CD4-positive, alpha-beta T cell treated with Interleukin-1 beta for 1 hour (primary cell): Measurements from ENCODE around the gene SMC1B.
"Not testable (repeated sequence)": the region's sequence is repeated elsewhere in the genome, so short reads cannot be mapped to it uniquely, and the experiment has no call there.

ENCODE experiments used
- DNase-seq, 2 donors: peaks; one replicate each; pipeline ENCODE4 v3.0.0-alpha.2; 2020 to 2022

Gene SMC1B, protein sequence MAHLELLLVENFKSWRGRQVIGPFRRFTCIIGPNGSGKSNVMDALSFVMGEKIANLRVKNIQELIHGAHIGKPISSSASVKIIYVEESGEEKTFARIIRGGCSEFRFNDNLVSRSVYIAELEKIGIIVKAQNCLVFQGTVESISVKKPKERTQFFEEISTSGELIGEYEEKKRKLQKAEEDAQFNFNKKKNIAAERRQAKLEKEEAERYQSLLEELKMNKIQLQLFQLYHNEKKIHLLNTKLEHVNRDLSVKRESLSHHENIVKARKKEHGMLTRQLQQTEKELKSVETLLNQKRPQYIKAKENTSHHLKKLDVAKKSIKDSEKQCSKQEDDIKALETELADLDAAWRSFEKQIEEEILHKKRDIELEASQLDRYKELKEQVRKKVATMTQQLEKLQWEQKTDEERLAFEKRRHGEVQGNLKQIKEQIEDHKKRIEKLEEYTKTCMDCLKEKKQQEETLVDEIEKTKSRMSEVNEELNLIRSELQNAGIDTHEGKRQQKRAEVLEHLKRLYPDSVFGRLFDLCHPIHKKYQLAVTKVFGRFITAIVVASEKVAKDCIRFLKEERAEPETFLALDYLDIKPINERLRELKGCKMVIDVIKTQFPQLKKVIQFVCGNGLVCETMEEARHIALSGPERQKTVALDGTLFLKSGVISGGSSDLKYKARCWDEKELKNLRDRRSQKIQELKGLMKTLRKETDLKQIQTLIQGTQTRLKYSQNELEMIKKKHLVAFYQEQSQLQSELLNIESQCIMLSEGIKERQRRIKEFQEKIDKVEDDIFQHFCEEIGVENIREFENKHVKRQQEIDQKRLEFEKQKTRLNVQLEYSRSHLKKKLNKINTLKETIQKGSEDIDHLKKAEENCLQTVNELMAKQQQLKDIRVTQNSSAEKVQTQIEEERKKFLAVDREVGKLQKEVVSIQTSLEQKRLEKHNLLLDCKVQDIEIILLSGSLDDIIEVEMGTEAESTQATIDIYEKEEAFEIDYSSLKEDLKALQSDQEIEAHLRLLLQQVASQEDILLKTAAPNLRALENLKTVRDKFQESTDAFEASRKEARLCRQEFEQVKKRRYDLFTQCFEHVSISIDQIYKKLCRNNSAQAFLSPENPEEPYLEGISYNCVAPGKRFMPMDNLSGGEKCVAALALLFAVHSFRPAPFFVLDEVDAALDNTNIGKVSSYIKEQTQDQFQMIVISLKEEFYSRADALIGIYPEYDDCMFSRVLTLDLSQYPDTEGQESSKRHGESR

DNA sequence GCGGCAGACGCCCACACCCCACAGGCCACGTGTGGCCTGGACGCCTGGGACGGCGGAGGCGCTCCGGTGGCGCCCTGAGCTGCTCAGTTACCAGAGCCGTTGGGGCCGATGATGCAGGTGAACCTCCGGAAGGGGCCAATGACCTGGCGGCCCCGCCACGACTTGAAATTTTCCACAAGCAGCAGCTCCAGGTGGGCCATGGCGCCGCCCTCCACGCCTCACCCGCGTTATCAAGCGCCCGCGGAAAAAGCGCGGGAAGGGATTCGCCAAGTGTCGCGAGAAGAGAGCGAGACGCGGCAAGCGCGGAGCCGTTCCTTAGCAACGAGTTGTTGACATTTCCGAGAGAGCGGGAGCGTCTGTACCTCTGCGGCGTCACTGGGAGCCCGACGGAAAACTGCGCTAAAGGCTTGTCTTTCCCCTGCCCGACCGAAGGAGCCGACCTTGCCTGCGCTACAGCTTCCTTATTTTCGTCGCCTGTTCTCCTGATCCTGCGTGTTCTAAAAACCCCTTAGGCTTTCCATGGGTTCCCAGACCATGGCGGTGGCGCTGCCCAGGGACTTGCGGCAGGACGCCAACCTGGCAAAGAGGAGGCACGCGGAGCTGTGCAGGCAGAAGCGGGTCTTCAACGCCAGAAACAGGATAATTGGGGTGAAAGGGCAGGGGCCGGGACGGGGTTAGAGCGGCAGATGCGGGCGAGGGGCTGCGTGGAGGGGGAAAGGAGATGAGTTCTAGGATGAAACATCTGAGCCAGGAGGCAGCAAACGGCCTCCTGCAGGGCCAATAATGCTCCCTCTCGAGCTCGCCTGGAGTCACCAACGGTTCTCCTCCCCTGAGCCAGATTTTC, at the start of gene SMC1B, which contains the start of gene RIBC2:
SMC1B (minus strand) TSS at position 232 of the 844 bp plus-strand sequence; CDS start at position 200, 32 bp downstream.
RIBC2 (plus strand) TSS at position 326 of the 844 bp plus-strand sequence; CDS start at position 520, 194 bp downstream.
- peak; percentile 85 to 89 for DNase-seq

DNA sequence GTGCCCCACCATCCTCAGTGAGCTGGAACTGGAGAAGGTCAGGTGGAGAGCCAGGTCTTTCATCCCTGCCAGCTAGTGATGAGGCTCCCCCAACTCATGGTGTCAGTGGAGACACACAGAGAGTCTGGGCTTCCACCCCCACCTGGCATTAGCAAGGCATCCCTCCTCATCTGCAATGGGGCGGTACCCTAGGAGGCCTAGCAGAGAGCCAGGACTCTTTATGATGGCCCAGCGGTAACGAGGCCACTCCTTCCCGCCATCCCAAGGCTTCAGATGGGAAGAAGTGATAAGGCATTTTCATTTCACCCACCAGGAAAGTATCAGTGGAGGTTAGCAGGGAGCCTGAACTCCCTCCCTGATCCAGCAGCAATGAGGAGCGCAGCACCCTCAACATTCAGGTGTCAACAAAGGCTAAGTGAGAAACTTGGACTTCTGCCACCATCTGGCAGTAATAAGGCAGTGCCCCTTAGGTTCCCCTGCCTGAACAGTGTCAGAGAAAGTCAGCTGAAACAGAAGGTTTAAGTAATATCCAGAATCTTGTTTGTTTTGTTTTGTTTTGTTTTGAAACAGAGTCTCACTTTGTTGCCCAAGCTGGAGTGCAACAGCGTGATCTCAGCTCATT, 48.7 kb upstream of the SMC1B start:
- DNase-seq = no peak

DNA sequence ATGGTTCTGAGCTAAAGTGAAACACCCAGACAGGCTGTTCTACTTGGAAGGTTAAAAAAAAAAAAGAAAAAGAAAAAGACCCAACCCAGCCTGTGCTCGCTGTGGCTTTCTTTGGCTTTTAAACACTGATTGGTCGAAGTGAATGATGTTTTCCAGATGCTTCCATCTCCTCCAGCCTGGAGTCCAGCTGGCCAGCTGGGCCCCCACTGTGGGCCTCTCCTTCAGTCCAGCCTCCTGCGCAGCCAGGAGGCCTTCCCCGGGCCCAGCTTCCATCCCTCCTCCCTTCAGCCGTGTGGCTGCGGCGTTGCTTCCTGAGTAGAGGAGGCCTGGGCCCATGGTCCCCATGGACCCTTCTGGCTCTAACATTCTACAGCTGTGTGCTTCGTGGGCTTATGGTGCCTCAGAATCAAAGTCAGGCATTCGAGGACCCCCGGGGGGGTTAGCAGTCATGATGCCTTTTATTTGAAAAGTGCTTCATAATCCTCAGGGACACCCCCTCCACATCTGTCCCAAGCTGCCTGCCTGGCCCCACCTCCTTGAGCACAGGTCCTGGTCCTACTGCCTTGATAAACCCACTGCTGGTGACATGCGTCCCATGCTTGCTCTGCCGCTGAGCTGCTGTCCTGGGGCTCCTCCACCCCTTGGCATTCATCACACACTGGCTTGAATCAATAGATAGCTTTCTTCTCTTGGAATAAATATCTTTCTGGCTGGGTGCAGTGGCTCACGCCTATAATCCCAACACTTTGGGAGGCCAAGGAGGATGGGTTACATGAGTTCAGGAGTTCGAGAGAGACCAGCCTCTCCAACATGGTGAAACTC, 47.1 kb upstream of the SMC1B start:
- DNase-seq = no peak

DNA sequence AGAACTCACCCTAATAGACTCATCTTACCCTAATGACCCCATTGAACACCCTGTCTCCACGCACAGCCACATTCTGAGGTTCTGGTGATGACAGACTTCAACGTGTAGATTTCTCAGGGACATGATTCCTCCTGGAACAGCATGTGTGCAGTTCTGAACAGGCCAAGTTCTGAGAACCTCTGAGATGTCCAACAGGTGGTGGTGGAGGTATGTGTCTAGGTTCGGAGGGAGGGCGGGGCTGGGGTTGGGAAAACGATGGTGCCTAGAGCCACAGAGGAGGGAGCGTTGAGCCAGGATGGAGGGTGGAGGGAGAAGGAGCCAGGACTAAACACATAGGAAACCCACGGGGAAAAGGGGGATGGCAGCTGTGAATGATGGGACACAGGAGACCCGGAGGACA, 45.8 kb upstream of the SMC1B start:
- DNase-seq = no peak

DNA sequence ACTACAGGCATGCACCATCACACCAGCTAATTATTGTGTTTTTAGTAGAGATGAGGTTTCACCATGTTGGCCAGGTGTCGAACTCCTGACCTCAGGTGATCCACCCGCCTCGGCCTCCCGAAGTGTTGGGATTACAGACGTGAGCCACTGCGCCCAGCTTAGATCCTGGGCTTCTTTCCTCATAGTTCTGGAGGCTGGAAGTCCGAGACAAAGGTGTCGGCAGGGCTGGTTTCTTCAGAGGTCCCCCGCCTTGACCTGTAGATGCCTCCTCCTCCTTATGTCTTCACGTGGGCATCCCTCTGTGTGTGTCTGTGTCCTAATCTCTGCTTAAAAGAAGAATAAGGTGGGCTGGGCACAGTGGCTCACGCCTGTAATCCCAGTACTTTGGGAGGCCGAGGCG, 45.1 kb upstream of the SMC1B start:
- DNase-seq = no peak

DNA sequence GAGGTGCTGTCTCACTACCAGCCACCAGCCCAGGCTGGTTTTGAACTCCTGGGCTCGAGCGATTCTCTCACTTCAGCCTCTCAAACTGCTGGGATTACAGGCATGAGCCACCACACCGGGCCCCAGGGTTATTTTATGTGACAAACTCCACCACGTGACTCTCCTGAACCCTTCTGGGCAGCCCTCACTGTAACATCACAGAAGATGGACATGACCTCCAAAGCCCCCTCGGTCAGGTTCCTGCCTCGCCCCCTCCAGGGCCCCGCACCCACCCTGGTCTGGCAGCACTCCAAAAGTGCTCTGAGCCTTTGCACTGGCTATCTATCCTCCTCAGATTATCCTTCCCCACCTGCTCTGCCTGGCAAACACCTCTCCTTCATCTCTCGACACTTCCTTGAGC, 43.4 kb upstream of the SMC1B start:
- DNase-seq = no peak

DNA sequence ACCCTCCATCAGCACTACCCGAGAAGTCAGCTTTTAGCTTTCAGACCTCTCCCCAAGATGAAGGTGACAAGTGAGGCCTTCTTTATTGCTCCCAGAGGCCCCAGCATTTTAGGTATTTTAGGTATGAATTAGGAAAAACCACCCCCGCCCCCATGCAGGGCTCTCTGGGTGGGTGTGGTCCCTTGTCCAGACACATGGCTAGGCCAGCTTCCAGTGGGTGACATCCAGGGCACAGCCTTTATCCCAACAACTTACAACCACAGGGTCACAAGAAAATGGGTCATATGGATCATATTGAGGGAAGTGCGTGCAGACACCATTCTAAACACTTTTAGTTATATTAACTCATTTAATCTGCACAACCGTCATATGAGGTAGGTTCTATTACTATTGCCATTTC, 42.2 kb upstream of the SMC1B start:
- DNase-seq = no peak

DNA sequence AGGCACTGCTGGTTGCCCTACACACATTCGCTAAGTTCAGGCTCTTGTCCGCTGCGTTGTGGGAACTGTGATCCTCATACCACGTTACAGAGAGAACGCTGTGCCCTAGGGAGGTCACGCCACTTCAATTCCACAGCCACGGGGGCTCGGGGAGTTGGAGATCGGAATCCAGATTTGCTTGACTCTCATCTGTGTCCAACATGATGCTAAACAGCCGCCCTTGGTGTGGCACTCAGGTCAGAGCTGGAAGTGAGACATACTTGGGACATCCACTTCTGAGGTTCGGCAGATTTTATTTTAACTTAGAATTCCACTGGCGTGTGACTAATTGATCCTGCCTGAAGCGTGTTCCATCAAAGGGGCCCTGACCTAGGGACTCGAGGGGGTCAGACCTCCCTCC, 41.8 kb upstream of the SMC1B start:
- no peak for DNase-seq

DNA sequence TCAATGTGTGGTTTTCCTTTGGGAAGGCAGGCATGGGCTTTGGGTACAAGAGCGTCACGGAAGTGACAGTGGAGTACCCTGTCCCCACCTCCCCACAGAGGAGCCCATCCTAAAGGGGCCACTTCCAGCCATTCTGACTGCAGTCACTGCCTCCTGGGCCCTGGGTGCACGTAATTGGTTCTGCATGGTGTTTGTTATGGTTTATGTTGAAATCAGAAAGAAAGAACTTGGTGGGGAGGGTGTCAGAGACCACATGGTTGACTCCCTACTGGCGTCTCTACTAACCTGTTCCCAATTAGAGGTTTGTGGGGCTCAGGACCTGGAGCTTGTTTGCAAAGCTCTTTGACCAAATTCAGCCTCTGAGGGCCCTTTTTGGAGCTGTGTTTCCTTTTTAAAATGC, 40.9 kb upstream of the SMC1B start:
- no peak for DNase-seq

DNA sequence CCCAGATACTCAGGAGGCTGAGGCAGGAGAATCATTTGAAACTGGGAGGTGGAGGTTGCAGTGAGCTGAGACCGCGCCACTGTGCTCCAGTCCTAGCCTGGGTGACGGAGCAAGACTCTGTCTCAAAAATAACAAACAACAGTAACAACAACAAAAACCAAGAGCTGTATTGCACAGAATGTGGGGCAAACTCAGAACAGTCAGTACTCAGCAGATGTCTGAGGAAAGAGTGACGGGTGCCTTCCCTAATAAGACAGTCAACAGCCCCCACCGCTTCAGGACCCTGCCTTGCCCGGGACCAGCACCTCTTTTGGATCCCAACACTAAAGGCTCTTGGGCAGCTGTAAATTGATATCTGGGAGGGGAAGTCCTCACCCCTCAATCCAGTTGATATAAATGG, 40.4 kb upstream of the SMC1B start:
- no peak for DNase-seq

DNA sequence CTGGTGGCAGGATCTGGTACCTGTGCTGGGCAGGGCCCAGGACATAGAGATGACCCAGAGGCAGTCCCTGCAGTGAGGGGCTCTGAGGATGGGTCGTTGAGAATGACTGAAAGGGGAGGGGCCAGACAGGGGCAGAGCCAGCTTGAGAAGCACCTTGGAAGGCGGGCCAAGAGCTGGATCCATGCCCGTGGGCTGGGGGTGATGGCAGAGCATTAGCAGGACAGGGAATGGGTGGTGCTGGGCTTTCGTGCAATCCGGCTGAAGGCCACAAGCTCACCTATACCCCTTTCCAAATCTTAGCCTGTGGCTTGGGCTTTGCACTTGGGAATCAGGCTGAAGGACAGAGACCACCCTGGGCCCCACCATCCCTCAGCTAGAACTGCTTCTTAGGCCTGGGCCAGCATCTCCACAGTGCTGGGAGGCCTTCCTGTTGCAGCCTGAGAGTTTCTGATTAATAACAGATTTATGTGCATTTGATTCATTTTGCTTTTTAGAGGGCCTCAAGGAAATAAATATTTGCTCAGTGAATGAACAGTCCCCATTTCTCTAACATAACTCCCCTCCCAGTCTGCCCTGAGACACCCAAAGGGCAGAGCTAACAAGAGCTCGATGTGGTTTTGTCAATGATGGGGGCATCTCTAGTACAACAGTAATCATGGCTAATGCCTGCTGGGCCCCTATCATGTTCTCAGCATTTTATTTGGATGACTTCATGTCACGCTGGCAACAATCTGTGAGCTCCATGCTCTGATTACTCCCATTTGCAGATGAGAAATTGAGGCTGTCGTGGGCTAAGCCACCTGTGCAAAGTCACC, 39.4 kb upstream of the SMC1B start:
- no peak for DNase-seq

DNA sequence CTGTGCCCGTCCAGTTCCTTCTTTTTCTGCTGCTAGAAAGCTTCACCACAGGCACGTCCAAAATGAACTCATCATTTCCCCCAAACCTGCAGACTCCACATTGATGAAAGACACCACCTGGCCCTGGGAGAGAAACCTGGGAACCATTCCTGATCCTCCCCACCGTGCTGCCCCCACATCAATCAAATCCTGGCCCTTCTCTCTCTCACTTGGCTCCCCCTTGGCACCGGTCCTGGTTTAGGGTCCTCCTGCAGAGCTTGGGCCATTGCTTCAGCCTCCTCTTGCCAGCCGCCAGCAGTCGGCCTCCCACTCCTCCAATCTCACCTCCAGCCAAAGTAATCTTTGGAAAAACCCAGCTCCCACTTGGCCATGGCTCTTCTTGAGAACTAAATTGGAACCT, 38.6 kb upstream of the SMC1B start:
- DNase-seq = no peak

DNA sequence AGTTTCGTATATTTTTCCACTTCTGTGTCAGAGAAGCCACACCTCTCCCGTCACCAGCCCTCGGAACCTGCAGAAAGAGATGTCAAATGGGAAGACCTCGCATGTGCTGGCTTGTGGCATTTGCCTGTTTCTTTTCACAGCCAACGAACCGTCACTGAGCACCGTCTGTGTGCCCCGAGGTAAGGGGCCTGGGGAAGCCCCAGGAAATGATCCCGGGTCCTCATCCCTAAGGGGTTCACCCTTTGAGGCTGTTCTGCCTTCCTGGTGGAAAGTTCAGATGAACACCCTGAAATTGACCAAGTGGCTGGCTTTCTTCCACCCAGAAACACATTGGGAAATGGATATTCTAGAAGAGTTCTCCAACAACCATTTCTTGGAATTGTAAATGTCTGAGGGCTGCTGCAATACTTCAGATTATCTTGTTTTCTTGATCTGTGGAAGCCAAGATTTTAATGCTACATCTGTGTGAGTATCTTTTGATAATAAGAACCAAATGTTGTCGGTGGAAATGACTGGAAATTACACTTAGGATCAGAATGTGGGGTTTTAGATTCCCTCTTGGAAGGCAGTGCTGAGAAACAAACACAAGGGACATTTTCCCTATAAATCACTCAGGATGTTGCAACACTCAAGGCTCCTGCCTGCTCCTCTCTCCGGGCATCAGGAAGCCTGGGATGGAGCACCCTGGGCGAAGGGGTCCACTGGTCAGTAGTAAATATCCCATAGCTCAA, 37.7 kb upstream of the SMC1B start:
- no peak for DNase-seq

DNA sequence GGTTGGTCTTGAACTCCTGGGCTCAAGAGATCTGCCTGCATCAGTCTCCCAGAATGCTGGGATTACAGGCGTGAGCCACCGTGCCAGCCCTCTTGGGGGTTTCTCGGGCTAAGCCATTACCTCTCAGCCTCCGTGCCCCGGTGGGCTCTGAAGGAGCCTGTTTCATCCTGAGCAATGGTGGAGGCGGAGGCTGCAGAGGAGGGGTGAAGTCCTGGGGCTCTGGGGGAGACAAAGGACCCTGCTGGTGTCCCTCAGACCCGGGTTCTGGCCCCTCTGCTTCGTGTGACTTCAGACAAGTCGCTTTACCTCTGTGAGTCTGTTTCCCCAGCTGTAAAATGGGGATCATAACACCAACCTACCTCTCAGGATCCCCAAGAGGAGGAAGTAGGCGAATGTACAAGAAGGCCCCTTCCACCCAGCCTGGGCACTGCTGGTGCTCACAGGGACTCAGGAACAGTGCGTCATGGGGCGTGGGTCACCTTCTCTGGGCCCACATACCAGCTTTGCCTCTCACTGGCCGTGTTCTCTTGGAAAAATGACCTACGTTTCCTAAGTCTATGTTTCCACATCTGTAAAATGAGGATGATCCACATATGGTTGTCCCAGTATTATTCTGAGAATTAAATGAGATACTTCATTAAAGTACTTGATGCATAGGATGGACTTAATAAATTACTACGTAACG, 36.8 kb upstream of the SMC1B start:
- no peak for DNase-seq

DNA sequence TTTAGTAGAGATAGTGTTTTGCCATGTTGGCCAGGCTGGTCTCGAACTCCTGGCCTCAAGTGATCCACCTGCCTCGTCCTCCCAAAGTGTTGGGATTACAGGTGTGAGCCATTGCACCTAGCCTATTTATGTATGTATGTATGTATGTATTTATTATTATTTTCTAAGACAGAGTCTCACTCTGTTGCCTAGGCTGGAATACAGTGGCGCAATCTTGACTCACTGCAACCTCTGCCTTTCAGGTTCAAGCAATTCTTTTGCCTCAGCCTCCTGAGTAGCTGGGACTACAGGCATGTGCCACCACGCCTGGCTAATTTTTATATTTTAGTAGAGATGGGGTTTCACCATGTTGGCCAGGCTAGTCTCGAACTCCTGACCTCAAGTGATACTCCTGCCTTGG, 36.0 kb upstream of the SMC1B start:
- not testable (repeated sequence) for DNase-seq

DNA sequence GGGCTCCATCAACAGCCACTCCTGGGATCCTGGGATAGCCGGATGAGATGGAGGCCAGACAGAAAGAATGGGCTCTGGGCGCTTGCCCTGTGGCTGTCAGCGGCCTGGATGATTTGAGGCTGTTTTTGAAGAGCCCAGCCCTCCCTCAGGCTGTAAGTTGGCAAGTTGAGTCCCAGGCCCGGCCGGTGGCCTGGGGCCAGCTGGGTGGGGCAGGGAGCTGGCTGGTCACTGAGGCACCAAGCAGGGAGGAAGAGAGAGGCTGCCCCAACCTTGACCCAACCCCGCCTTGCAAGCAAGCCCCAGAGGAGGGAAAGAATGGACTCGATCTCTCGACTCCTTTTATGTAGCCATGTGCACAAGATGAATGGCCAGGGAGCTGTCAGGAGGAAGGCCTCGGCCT, 35.0 kb upstream of the SMC1B start:
- no peak for DNase-seq

DNA sequence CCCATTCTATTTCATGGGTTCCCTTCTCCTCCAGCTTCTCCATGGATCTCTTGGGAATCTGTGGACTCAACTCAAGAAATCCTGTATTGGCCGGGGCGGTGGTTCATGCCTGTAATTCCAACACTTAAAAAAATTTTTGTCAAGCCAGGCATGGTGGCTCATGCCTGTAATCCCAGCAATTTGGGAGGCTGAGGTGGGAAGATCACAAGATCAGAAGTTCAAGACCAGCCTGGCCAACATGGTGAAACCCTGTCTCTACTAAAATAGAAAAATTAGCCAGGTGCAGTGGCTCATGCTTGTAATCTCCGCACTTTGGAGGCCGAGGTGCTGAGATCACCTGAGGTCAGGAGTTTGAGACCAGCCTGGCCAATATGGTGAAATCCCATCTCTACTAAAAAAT, 34.2 kb upstream of the SMC1B start:
- DNase-seq = not testable (repeated sequence)

DNA sequence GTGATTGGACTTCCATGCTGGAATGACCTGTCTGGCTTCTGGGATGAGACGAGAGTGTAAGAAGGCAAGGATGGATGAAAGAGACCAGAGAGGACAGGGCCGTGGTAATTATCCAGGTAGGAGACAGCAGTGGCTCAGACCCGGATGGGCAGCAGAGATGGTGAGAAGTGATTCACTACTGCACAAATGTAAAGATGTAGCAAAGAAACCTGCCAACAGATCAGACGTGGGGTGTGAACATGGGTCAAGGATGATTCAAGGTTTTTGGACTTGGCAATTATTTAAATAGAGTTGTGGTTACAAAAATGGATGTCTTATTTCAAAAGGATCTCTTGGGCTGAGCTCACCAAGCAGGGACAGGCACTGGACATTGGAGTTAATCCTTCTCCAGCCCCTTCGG, 32.8 kb upstream of the SMC1B start:
- DNase-seq = no peak
